ENCODE results near the gene CCNI.

- TF ChIP-seq CTCF (IDR thresholded peaks at IDR 0.05) (no peak), POLR2A (IDR thresholded peaks at IDR 0.05) (no peak)
Measured at GRCh38 chr4:77039796-77040195, 36.0 kb downstream of the CCNI start.
